MM.1S (cell line): Measurements from ENCODE around the gene TIMP2.

ENCODE experiments used
- DNase-seq: peaks from one replicate; pipeline ENCODE4 v3.0.0-alpha.2; 2015
- H2AFZ ChIP-seq: fragments of 300-600 bp; sonication (generic); 2 replicates; pipeline ENCODE4 v1.6.0; 2016; ENCODE audit warnings: antibody characterized with exemption, low read length
- H3F3A ChIP-seq: fragments of 300-600 bp; sonication (generic); 2 replicates; pipeline ENCODE4 v1.6.1; 2016; ENCODE audit warnings: mild to moderate bottlenecking, antibody characterized with exemption, low read length, moderate library complexity, mixed read lengths; ENCODE audit not compliant: insufficient read depth
- H3K27ac ChIP-seq: fragments of 300-600 bp; sonication (generic); 2 replicates; pipeline ENCODE4 v1.5.1; 2016; ENCODE audit warnings: mild to moderate bottlenecking, low read length
- H3K27me3 ChIP-seq: fragments of 300-600 bp; sonication (generic); replicated peaks from 2 replicates; pipeline ENCODE4 v1.6.0; 2016; ENCODE audit warnings: low read length; ENCODE audit not compliant: insufficient read depth
- H3K36me3 ChIP-seq: fragments of 300-600 bp; sonication (generic); replicated peaks from 2 replicates; pipeline ENCODE4 v1.6.1; 2016; ENCODE audit warnings: mild to moderate bottlenecking, low read length, mixed read lengths; ENCODE audit not compliant: insufficient read depth
- H3K4me1 ChIP-seq: fragments of 300-600 bp; sonication (generic); 2 replicates; pipeline ENCODE4 v1.6.1; 2016; ENCODE audit warnings: low read length, mixed read lengths
- H3K4me2 ChIP-seq: fragments of 300-600 bp; sonication (generic); 2 replicates; pipeline ENCODE4 v1.6.0; 2016; ENCODE audit warnings: low read depth, low read length
- H3K4me3 ChIP-seq: fragments of 300-600 bp; sonication (generic); 2 replicates; pipeline ENCODE4 v1.5.1; 2016; ENCODE audit warnings: low read length, mixed read lengths
- H3K79me2 ChIP-seq: fragments of 300-600 bp; sonication (generic); 2 replicates; pipeline ENCODE4 v1.6.1; 2016; ENCODE audit warnings: mixed run types, low read length, mixed read lengths
- H3K9ac ChIP-seq: fragments of 300-600 bp; sonication (generic); 2 replicates; pipeline ENCODE4 v1.6.1; 2016; ENCODE audit warnings: low read length, mixed read lengths
- H3K9me2 ChIP-seq: fragments of 300-600 bp; sonication (generic); replicated peaks from 2 replicates; pipeline ENCODE4 v1.6.1; 2016; ENCODE audit warnings: mild to moderate bottlenecking, low read length, mixed read lengths; ENCODE audit not compliant: insufficient read depth
- H3K9me3 ChIP-seq: fragments of 300-600 bp; sonication (generic); replicated peaks from 2 replicates; pipeline ENCODE4 v1.6.1; 2016; ENCODE audit warnings: mild to moderate bottlenecking, low read length, mixed read lengths; ENCODE audit not compliant: insufficient read depth
- H4K20me1 ChIP-seq: fragments of 300-600 bp; sonication (generic); 2 replicates; pipeline ENCODE4 v1.6.1; 2016; ENCODE audit warnings: mild to moderate bottlenecking, low read length, moderate library complexity, mixed read lengths; ENCODE audit not compliant: insufficient read depth
- EZH2 ChIP-seq: fragments of 300-600 bp; sonication (generic); optimal IDR thresholded peaks from 2 replicates; pipeline ENCODE3; 2017; ENCODE audit warnings: low read depth, mild to moderate bottlenecking, antibody characterized with exemption, low read length, mixed read lengths
- EZH2phosphoT487 ChIP-seq: fragments of 300-600 bp; sonication (generic); IDR thresholded peaks from 2 replicates; pipeline ENCODE4 v1.6.1; 2018; ENCODE audit warnings: antibody characterized with exemption, low read length
- TF ChIP-seq, protein P1 (sequence below): fragments of 300-600 bp; sonication (generic); IDR thresholded peaks from 2 replicates; pipeline ENCODE4 v1.5.1; 2016; ENCODE audit warnings: antibody characterized with exemption, low read length, mixed read lengths

TIMP2 gene

GRCh38 chr17:78823282-78824046, 101.7 kb downstream of the TIMP2 start:
- TF ChIP-seq, protein P1, sequence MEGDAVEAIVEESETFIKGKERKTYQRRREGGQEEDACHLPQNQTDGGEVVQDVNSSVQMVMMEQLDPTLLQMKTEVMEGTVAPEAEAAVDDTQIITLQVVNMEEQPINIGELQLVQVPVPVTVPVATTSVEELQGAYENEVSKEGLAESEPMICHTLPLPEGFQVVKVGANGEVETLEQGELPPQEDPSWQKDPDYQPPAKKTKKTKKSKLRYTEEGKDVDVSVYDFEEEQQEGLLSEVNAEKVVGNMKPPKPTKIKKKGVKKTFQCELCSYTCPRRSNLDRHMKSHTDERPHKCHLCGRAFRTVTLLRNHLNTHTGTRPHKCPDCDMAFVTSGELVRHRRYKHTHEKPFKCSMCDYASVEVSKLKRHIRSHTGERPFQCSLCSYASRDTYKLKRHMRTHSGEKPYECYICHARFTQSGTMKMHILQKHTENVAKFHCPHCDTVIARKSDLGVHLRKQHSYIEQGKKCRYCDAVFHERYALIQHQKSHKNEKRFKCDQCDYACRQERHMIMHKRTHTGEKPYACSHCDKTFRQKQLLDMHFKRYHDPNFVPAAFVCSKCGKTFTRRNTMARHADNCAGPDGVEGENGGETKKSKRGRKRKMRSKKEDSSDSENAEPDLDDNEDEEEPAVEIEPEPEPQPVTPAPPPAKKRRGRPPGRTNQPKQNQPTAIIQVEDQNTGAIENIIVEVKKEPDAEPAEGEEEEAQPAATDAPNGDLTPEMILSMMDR, result no peak
- TF ChIP-seq EZH2 (no peak), EZH2phosphoT487 (no peak)
- H3K9ac ChIP-seq, result no peak overlapping the region
- DNase-seq, result no peak
- H2AFZ ChIP-seq, result no peak overlapping the region
- H3K9me3 ChIP-seq, result no peaks in the 10 kb centered on the region
- peaks cover 23% of the 10 kb centered on the region; the same call in 1 of the 2 replicates for H3K36me3 ChIP-seq
- no peaks in the 10 kb centered on the region for H3K9me2 ChIP-seq
- peaks cover 8% of the 10 kb centered on the region for H3K4me1 ChIP-seq
- no peaks in the 10 kb centered on the region for H4K20me1 ChIP-seq
- H3K4me2 ChIP-seq, result no peak overlapping the region
- peaks cover 10% of the 10 kb centered on the region for H3F3A ChIP-seq
- no peaks in the 10 kb centered on the region for H3K27me3 ChIP-seq
- peaks cover 73% of the 10 kb centered on the region for H3K79me2 ChIP-seq
- H3K4me3 ChIP-seq, result no peak overlapping the region
- no peak overlapping the region for H3K27ac ChIP-seq

GRCh38 chr17:78822552-78822951, 102.6 kb downstream of the TIMP2 start:
- TF ChIP-seq EZH2phosphoT487, result no peak
- TF ChIP-seq, protein P1, result no peak
- no peak for TF ChIP-seq EZH2
- Histone ChIP-seq H3K27ac (no peak overlapping the region), H3K9me2 (no peaks in the 10 kb centered on the region), H3K9ac (no peak overlapping the region), H3K4me2 (no peak overlapping the region), H3K79me2 (peaks cover 70% of the 10 kb centered on the region), H3K4me3 (no peak overlapping the region), H3K4me1 (peaks cover 18% of the 10 kb centered on the region), H3F3A (peaks cover 19% of the 10 kb centered on the region), H3K36me3 (peaks cover 25% of the 10 kb centered on the region; the same call in 1 of the 2 replicates), H3K27me3 (no peaks in the 10 kb centered on the region), H2AFZ (no peak overlapping the region), H3K9me3 (no peaks in the 10 kb centered on the region), H4K20me1 (no peaks in the 10 kb centered on the region)
- no peak for DNase-seq

DNA sequence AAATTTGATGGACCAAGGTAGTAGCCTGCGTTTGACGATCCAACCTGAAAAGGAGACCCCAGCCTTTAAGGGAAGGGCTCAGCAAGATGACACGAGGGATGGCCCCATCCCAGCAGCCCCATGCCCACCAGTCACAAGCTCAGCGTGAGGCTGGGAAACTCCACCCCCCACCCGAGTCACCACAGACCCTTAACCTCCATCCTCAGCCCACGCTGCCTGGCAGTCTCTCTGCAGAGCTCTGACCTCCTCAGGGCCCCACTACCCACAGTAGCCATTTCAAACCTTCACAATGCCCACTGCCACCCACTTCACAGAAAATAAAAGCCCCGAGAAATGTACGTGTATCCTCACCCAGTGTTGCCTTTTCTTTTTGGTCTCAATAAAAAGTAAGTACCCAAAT, 103.2 kb downstream of the TIMP2 start:
- H3K4me1 ChIP-seq, result peaks cover 20% of the 10 kb centered on the region
- no peaks in the 10 kb centered on the region for H3K27me3 ChIP-seq
- H3K36me3 ChIP-seq, result peaks cover 25% of the 10 kb centered on the region; the same call in 1 of the 2 replicates
- no peaks in the 10 kb centered on the region for H4K20me1 ChIP-seq
- no peaks in the 10 kb centered on the region for H3K9me2 ChIP-seq
- no peak for DNase-seq
- TF ChIP-seq, protein P1, result no peak
- peaks cover 24% of the 10 kb centered on the region for H3F3A ChIP-seq
- no peak overlapping the region for H3K4me3 ChIP-seq
- no peaks in the 10 kb centered on the region for H3K9me3 ChIP-seq
- H3K4me2 ChIP-seq, result no peak overlapping the region
- H3K79me2 ChIP-seq, result peaks cover 66% of the 10 kb centered on the region
- no peak overlapping the region for H3K27ac ChIP-seq
- no peak overlapping the region for H3K9ac ChIP-seq
- H2AFZ ChIP-seq, result no peak overlapping the region
